Psoas muscle (tissue), 8 donors: ENCODE data around the gene LMTK2. TPM values are rescaled to one million over a fixed set of nuclear protein-coding genes. Genes with fewer than 3 reads are reported as not detected.

ENCODE experiments used
- ATAC-seq, 4 donors: fragments of 200-7000 bp; cut with Tn5 transposase; one replicate each; pipeline ENCODE4 v1.9.1; 2020; ENCODE audit warnings: moderate library complexity in 3 of 4, mild to moderate bottlenecking in 2 of 4
- DNase-seq, 2 donors: peaks; one replicate each; pipeline ENCODE4 v3.0.0-alpha.2; 2020
- H3K27ac ChIP-seq: fragments of 200-600 bp; one replicate; pipeline ENCODE4 v1.8.0; 2022
- H3K27me3 ChIP-seq, 3 donors: fragments of 200-600 bp in 1 of 3; one replicate each; pipeline versions ENCODE4 v1.6.1 to v1.8.0; 2013 to 2022; ENCODE audit warnings: low read length in 2 of 3, mild to moderate bottlenecking in 2 of 3, moderate library complexity in 1 of 3; ENCODE audit not compliant: insufficient read depth in 3 of 3
- H3K36me3 ChIP-seq, 2 donors: fragments of 200-600 bp in 1 of 2; one replicate each; pipeline versions ENCODE4 v1.6.1 to v1.8.0; 2013 to 2022; ENCODE audit warnings: low read depth in 1 of 2, mild to moderate bottlenecking in 1 of 2, moderate library complexity in 1 of 2; ENCODE audit not compliant: insufficient read depth in 1 of 2
- H3K4me1 ChIP-seq: fragments of 200-600 bp; one replicate; pipeline ENCODE4 v1.8.0; 2022
- H3K4me3 ChIP-seq: fragments of 200-600 bp; one replicate; pipeline ENCODE4 v1.8.0; 2022; ENCODE audit warnings: mild to moderate bottlenecking
- H3K9me3 ChIP-seq: fragments of 200-600 bp; one replicate; pipeline ENCODE4 v1.8.0; 2022
- WGBS, 3 donors: extraction: QIAGEN DNeasy Blood & Tissue Kit; methylation state at CpG; one replicate each; pipeline versions ENCODE4 v1.1.6 to v1.1.7; 2013; 5-methylcytosine and 5-hydroxymethylcytosine counted together
- intact Hi-C, 2 donors: fragments of 100-400 bp; cut with DNase I; formaldehyde crosslinking; loops; one replicate each; pipeline versions ENCODE4 v1.11.0 to v1.14.2; 2022
- polyA plus RNA-seq, 3 donors: library from polyadenylated mRNA; stranded (reverse); fragments of 200-250 nt; gene quantifications; one replicate each; pipeline ENCODE4 v1.2.3, GENCODE V29; 2013
- total RNA-seq, 4 donors: library from RNA; stranded (reverse); fragmentation: NEBNext Ultra II Directional in 2 of 4; extraction: Animal tissue kit (Norgen Biotek cat#: 25700) in 2 of 4; gene quantifications; one replicate each; pipeline versions ENCODE4 v1.2.1 to v1.2.4, GENCODE V29; 2021 to 2023
- TF ChIP-seq, protein P1 (sequence below): fragments of 200-600 bp; IDR thresholded peaks from one replicate; pipeline ENCODE4 v1.8.0; 2022; ENCODE audit warnings: antibody characterized with exemption
- donor health status: healthy with polysubstance abuse.
- donor health status: DM: no; HTN: no; CAD: no; lungs with moderate emphysema.
- donor health status: Bipolar disorder and iron deficiency.
- donor health status: healthy.
- donor health status: DM: yes; HTN: yes; CAD: no.
- donor health status: DM: no; HTN: no; CAD: no.
- donor health status: DM: no; HTN: no; CAD: no.
- donor health status: DM: yes; HTN: yes; CAD: no.

The LMTK2 gene
- total and polyA plus RNA-seq, 7 donors, result 3.6 to 25.0 (median 13.5) TPM

- intact Hi-C loops, result no loop called here
- no peaks in the 10 kb centered on the region for H3K9me3 ChIP-seq
- DNase-seq, result peak in 1 of 2 donors; percentile 44
- WGBS, 3 donors, result 94 to 97% (median 95%) methylated on average over 25 to 30 of the region's 30 CpGs
- no peak overlapping the region for H3K27ac ChIP-seq
- TF ChIP-seq, protein P1, sequence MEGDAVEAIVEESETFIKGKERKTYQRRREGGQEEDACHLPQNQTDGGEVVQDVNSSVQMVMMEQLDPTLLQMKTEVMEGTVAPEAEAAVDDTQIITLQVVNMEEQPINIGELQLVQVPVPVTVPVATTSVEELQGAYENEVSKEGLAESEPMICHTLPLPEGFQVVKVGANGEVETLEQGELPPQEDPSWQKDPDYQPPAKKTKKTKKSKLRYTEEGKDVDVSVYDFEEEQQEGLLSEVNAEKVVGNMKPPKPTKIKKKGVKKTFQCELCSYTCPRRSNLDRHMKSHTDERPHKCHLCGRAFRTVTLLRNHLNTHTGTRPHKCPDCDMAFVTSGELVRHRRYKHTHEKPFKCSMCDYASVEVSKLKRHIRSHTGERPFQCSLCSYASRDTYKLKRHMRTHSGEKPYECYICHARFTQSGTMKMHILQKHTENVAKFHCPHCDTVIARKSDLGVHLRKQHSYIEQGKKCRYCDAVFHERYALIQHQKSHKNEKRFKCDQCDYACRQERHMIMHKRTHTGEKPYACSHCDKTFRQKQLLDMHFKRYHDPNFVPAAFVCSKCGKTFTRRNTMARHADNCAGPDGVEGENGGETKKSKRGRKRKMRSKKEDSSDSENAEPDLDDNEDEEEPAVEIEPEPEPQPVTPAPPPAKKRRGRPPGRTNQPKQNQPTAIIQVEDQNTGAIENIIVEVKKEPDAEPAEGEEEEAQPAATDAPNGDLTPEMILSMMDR, result no peak
- H3K4me3 ChIP-seq, result no peak overlapping the region
- H3K27me3 ChIP-seq, result no peaks in the 10 kb centered on the region
- H3K36me3 ChIP-seq, result peaks cover 0 to 36% of the 10 kb centered on the region in 2 donors
- H3K4me1 ChIP-seq, result peaks cover 8% of the 10 kb centered on the region
- no peak for ATAC-seq
Measured at GRCh38 chr7:98230746-98231471, 124.2 kb downstream of the LMTK2 start.

GRCh38 chr7:98231493-98232262, 125.0 kb downstream of the LMTK2 start:
- WGBS, 3 donors, result 87 to 97% (median 94%) methylated on average over 24 to 25 of the region's 25 CpGs
- ATAC-seq, result no peak
- H3K27me3 ChIP-seq, result no peaks in the 10 kb centered on the region
- H3K27ac ChIP-seq, result no peak overlapping the region
- H3K36me3 ChIP-seq, result peaks cover 0 to 34% of the 10 kb centered on the region in 2 donors
- TF ChIP-seq, protein P1, result no peak
- H3K4me3 ChIP-seq, result no peak overlapping the region
- no peak for DNase-seq
- intact Hi-C loops, result no loop called here
- H3K4me1 ChIP-seq, result peaks cover 8% of the 10 kb centered on the region
- H3K9me3 ChIP-seq, result no peaks in the 10 kb centered on the region

GRCh38 chr7:98232263-98232585, 125.6 kb downstream of the LMTK2 start:
- WGBS, 3 donors, result 94 to 97% (median 95%) methylated on average over 7 to 8 of the region's 8 CpGs
- no peaks in the 10 kb centered on the region for H3K27me3 ChIP-seq
- H3K4me1 ChIP-seq, result peaks cover 8% of the 10 kb centered on the region
- peaks cover 0 to 34% of the 10 kb centered on the region in 2 donors for H3K36me3 ChIP-seq
- intact Hi-C loops, result no loop called here
- H3K9me3 ChIP-seq, result no peaks in the 10 kb centered on the region
- H3K27ac ChIP-seq, result no peak overlapping the region
- H3K4me3 ChIP-seq, result no peak overlapping the region
- ATAC-seq (no peak), DNase-seq (no peak)
- TF ChIP-seq, protein P1, result no peak

- H3K27ac ChIP-seq, result no peak overlapping the region
- DNase-seq, result no peak
- H3K36me3 ChIP-seq, result peaks cover 0 to 37% of the 10 kb centered on the region in 2 donors
- no peaks in the 10 kb centered on the region for H3K9me3 ChIP-seq
- intact Hi-C loops, result no loop called here
- WGBS, 3 donors, result 84 to 93% (median 87%) methylated on average over 16 of the region's 16 CpGs
- no peak overlapping the region for H3K4me3 ChIP-seq
- no peak for ATAC-seq
- H3K4me1 ChIP-seq, result peaks cover 8% of the 10 kb centered on the region
- TF ChIP-seq, protein P1, result no peak
- H3K27me3 ChIP-seq, result no peaks in the 10 kb centered on the region
Measured at GRCh38 chr7:98232799-98233198, 126.1 kb downstream of the LMTK2 start.
